Cardiac muscle cell (in vitro differentiated cells and primary cell): Measurements from ENCODE around the gene TK1. TPM values are rescaled to one million over a fixed set of nuclear protein-coding genes. Genes with fewer than 3 reads are reported as not detected.

Experiments
- DNase-seq, 2 donors: peaks; one replicate each; pipeline versions ENCODE4 v3.0.0 to v3.0.0-alpha.2; 2010 to 2017; ENCODE audit warnings: low read depth in 1 of 2, low spot score in 1 of 2
- H3K27ac ChIP-seq: fragments of 200-600 bp; sonication (generic); 2 replicates; pipeline ENCODE4 v1.5.1; 2016
- H3K27me3 ChIP-seq: fragments of 200-600 bp; sonication (generic); 2 replicates; pipeline ENCODE4 v1.6.0; 2016; ENCODE audit warnings: control low read depth
- H3K36me3 ChIP-seq: fragments of 200-600 bp; sonication (generic); 2 replicates; pipeline ENCODE4 v1.5.1; 2016; ENCODE audit warnings: control low read depth
- H3K4me1 ChIP-seq: fragments of 200-600 bp; sonication (generic); 2 replicates; pipeline ENCODE4 v1.8.1; 2017; ENCODE audit warnings: low read depth, mild to moderate bottlenecking, mixed run types
- H3K4me3 ChIP-seq: fragments of 200-600 bp; sonication (generic); 2 replicates; pipeline ENCODE4 v1.5.1; 2016; ENCODE audit warnings: mild to moderate bottlenecking
- H3K9me3 ChIP-seq: fragments of 200-600 bp; sonication (generic); 2 replicates; pipeline ENCODE4 v1.5.1; 2017; ENCODE audit warnings: low read depth, mild to moderate bottlenecking, control low read depth
- polyA plus RNA-seq: library from polyadenylated mRNA; unstranded; fragments of >200 nt; fragmentation: Nextera tagmentation; extraction: Ambion mirVana; gene quantifications from 2 replicates; pipeline ENCODE4 v1.2.1, GENCODE V29; 2016
- total RNA-seq: library from RNA; depleted of rRNA; stranded (reverse); fragments of >200 nt; gene quantifications from 2 replicates; pipeline ENCODE4 v1.2.3, GENCODE V29; 2016
- TF ChIP-seq, protein P1 (sequence below): IDR thresholded peaks from 2 replicates; pipeline ENCODE4 v1.5.1; 2012; ENCODE audit warnings: low read depth, mild to moderate bottlenecking, low read length

Gene TK1
- total and polyA plus RNA-seq, 2 experiments from 2014 or later = 21.1 to 57.5 TPM

GRCh38 chr17:78184868-78185267, 2.0 kb downstream of the TK1 start:
- H3K9me3 ChIP-seq = no peaks in the 10 kb centered on the region
- H3K4me3 ChIP-seq = no peak overlapping the region
- peaks cover 17% of the 10 kb centered on the region for H3K4me1 ChIP-seq
- H3K36me3 ChIP-seq = no peaks in the 10 kb centered on the region
- TF ChIP-seq, protein P1, sequence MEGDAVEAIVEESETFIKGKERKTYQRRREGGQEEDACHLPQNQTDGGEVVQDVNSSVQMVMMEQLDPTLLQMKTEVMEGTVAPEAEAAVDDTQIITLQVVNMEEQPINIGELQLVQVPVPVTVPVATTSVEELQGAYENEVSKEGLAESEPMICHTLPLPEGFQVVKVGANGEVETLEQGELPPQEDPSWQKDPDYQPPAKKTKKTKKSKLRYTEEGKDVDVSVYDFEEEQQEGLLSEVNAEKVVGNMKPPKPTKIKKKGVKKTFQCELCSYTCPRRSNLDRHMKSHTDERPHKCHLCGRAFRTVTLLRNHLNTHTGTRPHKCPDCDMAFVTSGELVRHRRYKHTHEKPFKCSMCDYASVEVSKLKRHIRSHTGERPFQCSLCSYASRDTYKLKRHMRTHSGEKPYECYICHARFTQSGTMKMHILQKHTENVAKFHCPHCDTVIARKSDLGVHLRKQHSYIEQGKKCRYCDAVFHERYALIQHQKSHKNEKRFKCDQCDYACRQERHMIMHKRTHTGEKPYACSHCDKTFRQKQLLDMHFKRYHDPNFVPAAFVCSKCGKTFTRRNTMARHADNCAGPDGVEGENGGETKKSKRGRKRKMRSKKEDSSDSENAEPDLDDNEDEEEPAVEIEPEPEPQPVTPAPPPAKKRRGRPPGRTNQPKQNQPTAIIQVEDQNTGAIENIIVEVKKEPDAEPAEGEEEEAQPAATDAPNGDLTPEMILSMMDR = no peak
- H3K27ac ChIP-seq = no peak overlapping the region
- DNase-seq = no peak
- no peaks in the 10 kb centered on the region for H3K27me3 ChIP-seq

DNA sequence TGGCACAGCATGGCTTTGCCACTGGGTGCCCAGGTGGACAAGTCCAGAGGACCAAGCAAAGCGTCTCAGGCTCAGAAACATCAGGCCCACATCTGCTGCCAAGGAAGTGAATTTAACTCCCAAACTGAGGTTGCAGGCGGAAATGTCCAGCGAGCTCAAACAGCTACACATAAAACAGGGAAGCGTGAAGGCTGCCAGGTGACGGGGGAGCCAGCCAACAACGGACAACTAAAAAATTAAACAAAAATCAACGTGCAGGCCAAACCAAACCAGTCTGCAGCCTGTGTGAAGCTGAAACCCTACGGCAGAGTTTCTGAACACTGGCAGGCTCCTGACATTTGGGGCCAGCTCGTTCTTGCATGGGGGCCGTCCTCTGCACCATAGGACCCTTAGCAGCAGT, 2.5 kb downstream of the TK1 start:
- H3K9me3 ChIP-seq = no peaks in the 10 kb centered on the region
- H3K36me3 ChIP-seq = no peaks in the 10 kb centered on the region
- no peak overlapping the region for H3K4me3 ChIP-seq
- H3K27ac ChIP-seq = no peak overlapping the region
- H3K4me1 ChIP-seq = peaks cover 19% of the 10 kb centered on the region
- H3K27me3 ChIP-seq = no peaks in the 10 kb centered on the region
- DNase-seq = no peak
- TF ChIP-seq, protein P1 = no peak

DNA sequence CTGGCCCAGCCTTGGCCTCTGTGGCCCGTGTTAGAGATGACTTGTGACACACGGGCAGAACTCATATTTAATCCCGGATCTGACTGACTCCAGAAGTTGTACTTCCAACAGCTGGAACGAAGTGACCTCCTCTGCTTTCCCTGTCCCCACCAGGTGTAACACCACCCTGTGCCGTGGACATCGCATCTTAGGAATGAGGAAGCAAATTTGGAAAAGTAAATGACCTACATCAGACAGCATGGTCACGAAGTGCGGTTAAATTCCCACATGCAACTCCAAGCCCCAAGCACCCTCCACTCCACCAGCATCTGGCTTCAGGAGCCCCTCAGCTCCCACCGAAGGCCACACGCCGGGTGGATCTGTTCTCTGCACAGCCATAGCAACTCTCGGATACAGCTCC, 2.9 kb downstream of the TK1 start:
- no peak overlapping the region for H3K4me3 ChIP-seq
- H3K27me3 ChIP-seq = no peaks in the 10 kb centered on the region
- DNase-seq = no peak
- H3K4me1 ChIP-seq = peaks cover 19% of the 10 kb centered on the region
- no peaks in the 10 kb centered on the region for H3K9me3 ChIP-seq
- TF ChIP-seq, protein P1 = no peak
- H3K36me3 ChIP-seq = no peaks in the 10 kb centered on the region
- no peak overlapping the region for H3K27ac ChIP-seq

- no peak for DNase-seq
- H3K9me3 ChIP-seq = no peaks in the 10 kb centered on the region
- H3K36me3 ChIP-seq = no peaks in the 10 kb centered on the region
- peaks cover 13% of the 10 kb centered on the region for H3K4me1 ChIP-seq
- TF ChIP-seq, protein P1 = no peak
- no peaks in the 10 kb centered on the region for H3K27me3 ChIP-seq
- no peak overlapping the region for H3K27ac ChIP-seq
- no peak overlapping the region for H3K4me3 ChIP-seq
Measured at GRCh38 chr17:78182504-78182903, 4.3 kb downstream of the TK1 start.

DNA sequence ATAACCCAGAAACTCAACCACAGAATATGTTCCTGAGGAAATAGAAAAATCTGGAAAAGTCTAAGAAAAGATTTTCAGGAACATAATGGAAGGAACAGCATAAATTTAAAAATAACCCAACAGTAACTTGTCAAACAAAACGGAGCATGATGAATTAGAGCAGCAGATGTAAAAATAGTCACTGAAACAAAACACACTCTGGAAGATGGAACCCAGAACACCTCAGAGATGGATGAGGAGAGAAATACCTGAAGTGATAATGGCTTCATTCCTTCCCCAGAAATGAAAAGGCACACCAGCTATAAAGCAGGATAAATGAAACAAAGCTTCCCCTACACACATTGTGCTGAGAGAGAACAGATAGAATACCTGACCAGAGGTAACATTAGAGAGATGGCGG, 6.3 kb downstream of the TK1 start:
- no peak for DNase-seq
- Histone ChIP-seq H3K4me3 (no peak overlapping the region), H3K36me3 (no peaks in the 10 kb centered on the region), H3K4me1 (peaks cover 27% of the 10 kb centered on the region), H3K27me3 (no peaks in the 10 kb centered on the region), H3K27ac (peak overlapping the region; percentile 48), H3K9me3 (no peaks in the 10 kb centered on the region)
- TF ChIP-seq, protein P1 = no peak

DNA sequence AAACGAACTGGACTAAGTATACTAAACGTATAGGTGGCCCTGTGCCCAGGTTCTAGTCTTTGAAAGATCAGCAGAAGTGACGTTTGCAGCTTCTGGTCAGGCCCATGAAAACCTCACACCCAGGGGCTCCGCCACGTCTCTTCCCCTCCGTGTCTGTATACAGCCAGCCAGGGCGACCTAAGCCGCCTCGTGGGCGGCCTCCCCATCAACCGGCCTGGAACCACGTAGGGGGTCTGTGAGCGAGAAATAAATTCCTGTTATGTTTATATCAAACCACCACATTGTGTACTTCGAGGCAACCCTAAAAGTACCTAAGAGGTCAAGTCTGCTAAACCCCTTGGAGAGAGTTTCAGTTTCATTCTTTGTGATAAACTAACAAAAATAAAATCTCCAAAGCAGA, 6.8 kb downstream of the TK1 start:
- H3K27me3 ChIP-seq = no peaks in the 10 kb centered on the region
- TF ChIP-seq, protein P1 = no peak
- peak overlapping the region; percentile 48 for H3K27ac ChIP-seq
- H3K4me1 ChIP-seq = peaks cover 27% of the 10 kb centered on the region
- H3K9me3 ChIP-seq = no peaks in the 10 kb centered on the region
- DNase-seq = no peak
- no peak overlapping the region for H3K4me3 ChIP-seq
- H3K36me3 ChIP-seq = no peaks in the 10 kb centered on the region
